GM19455 (cell line): ENCODE results near the gene UBE3C.
"Not testable (repeated sequence)": the region's sequence is repeated elsewhere in the genome, so short reads cannot be mapped to it uniquely, and the experiment has no call there.

Experiments
- ATAC-seq: cut with Tn5 transposase; IDR thresholded peaks from one replicate; pipeline ENCODE4 v1.9.1; 2021; ENCODE audit not compliant: unreplicated experiment

Gene UBE3C

GRCh38 chr7:157233677-157234076 is 95.0 kb downstream of the UBE3C start:
- no peak for ATAC-seq

- no peak for ATAC-seq
Measured at GRCh38 chr7:157234271-157234670, 95.5 kb downstream of the UBE3C start.

DNA sequence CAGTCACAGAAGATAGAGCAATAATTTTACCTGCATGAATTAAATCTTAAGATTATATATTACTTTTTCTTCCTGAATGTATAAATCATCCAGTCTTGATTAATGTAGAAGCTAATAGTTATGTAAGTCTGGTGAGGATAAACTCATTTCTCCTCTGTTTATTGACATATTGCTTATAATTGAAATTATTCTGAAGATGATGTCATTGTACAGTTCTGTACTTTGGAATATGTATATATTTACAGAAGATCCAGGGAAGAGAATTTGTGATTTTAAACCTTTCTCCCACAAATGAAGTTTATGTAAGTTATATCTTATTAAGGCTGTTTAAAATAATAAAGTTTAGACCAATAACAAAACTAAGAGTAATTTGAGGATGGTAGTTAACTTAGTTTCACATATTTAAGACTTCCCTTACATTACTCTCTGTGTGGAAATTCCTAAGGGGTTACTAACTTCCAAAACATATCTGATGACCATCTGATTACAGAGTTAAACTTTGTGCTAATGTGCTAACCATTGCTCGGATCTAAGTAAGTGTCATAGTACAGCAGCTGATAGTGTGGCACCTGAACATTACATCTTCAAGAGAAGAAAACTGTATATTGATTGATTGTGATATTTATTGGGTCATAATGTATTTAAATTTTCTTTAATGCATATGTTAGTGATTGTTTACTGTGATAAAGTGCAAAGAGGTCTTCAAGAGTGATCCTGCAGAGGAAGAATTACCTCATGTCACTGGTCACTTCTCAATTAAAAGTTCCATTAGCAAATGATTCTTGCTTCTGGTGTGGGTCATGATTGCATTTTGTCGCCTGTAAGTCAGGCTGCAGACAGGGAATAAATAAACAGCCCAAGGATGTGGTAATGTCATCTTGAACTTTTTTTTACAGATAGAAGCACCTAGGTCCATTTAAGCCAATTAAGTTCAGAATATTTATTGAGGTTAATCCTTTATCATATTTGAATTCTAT is 96.9 kb downstream of the UBE3C start:
- no peak for ATAC-seq

GRCh38 chr7:157238087-157238486 is 99.4 kb downstream of the UBE3C start:
- no peak for ATAC-seq

- no peak for ATAC-seq
Measured at GRCh38 chr7:157239571-157240270, 101.0 kb downstream of the UBE3C start.

GRCh38 chr7:157241631-157242030 is 102.9 kb downstream of the UBE3C start:
- ATAC-seq = no peak

DNA sequence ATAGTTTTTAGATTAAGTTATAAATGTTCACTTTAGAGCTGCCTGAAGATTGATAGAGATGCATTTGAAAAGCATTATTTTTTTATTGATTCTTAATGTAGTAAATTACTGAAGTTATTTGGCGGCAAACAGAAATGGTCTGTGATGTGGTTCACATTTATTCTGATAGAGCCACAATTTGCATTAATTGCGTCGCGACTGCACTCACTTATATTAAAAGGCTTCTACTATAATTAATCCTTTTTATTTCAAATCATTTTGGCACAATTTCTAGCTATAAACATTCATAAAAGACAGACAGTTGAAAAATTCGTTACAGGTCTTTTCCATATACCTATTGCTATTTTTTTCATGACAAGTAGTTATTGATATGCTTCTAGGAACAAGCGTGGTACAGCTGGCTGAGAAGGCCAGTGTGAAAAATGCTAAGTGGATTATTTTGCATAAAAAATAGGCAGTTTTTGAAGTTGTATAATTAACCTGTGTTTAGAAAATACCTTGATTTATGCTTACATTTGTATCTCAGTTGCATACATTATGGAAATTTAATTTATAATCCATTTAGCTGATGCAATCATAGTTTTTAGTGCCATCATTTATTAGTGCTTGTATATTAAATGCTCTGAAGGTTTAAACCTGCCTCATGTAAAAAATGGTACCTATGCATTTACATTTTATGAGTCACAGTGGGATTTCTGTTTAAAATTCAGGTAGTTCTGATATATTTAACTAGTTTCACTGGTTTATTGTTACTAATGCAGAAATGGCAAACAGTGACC is 106.0 kb downstream of the UBE3C start:
- no peak for ATAC-seq

GRCh38 chr7:157246052-157246451 is 107.3 kb downstream of the UBE3C start:
- no peak for ATAC-seq

DNA sequence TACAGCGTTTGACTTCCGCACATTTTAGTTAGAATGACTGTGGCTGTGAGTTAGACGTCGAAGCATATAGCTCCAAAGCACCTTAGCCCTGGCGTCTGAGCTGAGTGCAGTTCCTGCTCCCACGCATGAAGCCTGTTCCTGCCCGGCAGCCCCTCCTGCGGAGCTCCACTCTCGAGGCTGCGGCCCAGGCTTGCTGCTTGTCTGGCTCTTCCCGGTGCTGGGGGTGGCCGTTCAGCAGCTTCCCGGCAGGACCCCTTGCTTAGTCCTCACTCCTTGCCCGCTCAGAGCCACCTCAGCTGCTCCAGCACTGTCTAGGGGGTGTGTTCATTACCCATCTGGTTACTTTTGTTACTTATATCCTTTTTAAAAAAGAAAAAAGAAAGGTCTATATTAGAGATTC is 109.9 kb downstream of the UBE3C start:
- no peak for ATAC-seq

DNA sequence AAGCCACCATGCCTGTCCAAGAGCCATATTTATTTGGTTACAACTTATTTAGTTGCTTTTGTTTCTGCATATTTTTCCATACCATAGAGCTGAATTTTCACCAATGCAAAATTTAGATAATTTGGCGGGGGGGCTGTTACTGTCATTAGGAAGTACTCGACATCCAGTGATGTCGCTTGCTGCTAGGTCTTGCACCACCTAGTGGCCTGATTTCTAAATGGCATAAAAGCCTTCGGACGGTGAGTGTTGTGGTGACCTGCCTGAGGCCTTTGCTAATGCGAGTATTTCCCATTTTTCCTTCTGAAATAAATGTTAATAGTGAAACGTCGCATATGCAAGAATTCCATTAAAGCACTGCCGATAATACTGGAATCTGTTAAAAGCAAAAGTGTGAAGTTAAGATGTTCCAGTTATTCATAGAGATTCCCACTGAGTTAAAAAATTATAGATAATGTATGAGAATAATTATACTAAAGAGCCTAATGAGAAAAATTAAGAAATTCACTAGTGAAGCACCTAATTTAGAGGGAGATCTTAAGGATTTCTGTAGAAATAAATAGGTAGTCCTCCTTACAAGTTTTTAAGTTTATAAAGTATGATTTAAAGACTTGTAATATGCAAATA is 112.0 kb downstream of the UBE3C start:
- ATAC-seq = no peak

- not testable (repeated sequence) for ATAC-seq
Measured at GRCh38 chr7:157251817-157252216, 113.1 kb downstream of the UBE3C start.

- no peak for ATAC-seq
Measured at GRCh38 chr7:157253850-157254249, 115.1 kb downstream of the UBE3C start.

DNA sequence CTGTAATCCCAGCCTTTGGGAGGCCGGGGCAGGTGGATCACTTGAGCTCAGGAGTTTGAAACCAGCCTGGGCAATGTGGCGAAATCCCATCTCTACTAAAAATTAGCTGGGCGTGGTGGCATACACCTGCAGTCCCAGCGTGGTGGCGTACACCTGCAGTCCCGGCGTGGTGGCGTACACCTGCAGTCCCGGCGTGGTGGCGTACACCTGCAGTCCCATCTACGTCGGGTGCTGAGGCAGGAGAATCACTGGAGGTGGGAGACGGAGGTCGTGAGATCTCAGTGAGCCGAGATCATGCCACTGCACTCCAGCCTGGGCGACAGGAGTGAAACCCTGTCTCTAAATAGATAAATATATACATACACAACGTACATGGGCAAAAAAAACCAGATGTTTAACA is 116.1 kb downstream of the UBE3C start:
- ATAC-seq = not testable (repeated sequence)

DNA sequence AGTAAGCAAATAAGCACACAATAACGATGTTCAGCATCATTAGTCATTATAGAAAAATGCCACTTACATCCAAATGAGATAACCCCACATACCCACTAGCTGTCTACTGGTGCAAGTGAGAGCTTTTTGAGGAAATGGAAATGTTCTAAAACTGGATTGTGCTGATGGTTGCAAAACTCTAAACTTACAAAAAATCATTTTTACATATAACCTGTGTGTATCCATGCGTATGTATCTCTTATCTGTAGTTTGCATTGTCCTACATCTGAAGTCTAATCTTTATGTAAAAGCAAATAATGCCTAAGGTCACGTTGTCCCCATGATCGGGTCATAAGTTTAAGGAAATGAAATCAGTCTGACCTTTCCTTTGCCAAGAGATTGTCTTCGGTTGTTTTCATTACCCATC is 116.5 kb downstream of the UBE3C start:
- no peak for ATAC-seq

GRCh38 chr7:157263156-157263555 is 124.4 kb downstream of the UBE3C start:
- ATAC-seq = no peak

DNA sequence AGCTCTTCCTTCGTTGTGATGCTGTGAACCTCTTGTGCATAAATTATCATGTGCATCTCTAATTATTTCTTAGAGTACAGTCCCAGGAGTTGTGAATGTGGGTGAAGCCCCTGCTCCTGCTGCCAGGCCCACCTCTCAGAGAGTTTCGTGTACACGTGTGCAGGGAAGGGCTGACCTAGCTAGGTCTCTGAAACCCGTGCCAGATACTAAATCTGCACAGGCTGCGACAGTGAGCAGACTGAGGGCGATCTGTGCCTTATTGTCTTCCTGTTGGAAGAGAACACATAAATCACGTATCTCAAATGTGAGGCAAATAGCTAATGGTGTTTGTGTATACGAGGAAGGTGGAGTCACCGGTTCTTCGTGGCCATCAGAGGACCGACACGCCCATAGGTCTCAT is 126.3 kb downstream of the UBE3C start:
- no peak for ATAC-seq

DNA sequence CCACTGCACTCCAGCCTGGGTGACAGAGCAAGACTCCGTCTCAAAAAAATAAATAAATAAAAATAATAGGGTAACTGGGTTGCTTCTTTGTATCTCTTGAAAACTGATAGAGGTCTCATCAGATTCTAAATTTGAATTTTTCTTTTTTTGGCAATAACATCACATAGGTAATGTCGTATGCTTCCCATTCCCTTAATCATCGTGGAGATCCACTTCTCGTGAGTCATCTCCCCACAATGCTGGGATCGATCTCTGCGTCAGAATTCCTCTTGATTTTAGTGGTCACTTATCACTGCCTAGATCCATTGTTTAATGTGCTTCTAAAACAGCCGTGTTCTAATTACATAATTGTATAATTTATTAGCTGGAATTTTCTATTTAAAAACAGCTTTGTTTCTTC is 127.5 kb downstream of the UBE3C start:
- no peak for ATAC-seq

DNA sequence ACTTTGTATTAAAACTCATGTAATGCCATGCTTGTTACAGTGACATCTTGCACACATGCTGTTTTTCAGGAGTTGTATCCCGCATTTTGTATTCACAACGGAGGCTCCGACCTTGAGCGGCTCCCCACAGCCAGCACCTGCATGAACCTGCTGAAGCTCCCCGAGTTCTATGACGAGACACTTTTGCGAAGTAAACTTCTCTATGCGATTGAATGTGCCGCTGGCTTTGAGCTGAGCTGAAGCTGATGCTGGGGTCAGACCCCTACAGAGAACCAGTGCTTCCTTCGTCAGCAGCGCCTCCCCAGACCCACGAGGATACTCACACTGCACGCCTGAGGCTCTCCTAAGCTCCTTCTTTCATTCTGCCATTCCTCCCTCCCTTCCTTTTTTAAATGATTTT is 128.8 kb downstream of the UBE3C start:
- ATAC-seq = no peak

DNA sequence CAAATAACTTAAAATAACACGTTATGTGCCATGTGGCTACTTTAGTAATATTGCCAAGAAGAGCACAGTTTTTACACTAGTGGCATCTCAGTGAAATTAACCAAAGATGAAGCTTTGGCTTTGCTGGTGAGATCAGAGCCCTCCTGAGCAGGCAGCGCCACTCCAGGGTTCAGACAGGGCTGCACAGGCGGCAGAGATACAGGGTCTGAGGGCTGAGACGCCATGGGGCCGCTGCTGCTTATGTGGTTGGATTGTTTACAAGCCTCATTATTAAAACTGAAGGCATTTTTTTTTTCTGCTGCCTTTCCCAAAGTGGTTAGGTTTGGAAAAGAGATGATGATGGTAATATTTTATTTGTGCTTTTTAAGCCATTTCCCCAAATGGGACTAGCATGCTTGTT is 129.2 kb downstream of the UBE3C start:
- ATAC-seq = no peak

DNA sequence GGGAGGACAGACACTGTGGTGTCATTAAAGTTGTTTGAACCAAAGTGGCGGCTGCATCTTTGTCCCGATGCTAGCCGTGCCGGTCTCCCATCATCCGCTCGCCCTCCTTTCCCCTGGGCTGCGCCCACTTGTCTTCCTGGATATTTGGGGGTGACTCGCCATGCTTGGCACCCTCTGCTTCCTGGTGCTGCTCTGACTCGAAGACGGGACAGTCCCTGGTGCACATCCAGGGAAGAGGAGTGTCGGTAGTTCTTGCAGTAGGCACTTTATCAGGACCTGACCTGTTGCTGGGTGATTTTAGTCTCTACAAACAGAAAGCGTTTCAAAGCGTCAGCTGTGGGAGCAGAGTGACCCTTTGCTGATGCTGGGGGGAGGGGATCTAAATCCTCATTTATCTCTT is 129.8 kb downstream of the UBE3C start:
- no peak for ATAC-seq
